GM18907 (cell line): ENCODE data around the gene CIDEC.
"Not testable (repeated sequence)": the region's sequence is repeated elsewhere in the genome, so short reads cannot be mapped to it uniquely, and the experiment has no call there.

Experiments
- ATAC-seq: cut with Tn5 transposase; IDR thresholded peaks from one replicate; pipeline ENCODE4 v1.9.1; 2021; ENCODE audit warnings: mild to moderate bottlenecking, moderate library complexity; ENCODE audit not compliant: unreplicated experiment

The CIDEC gene

DNA sequence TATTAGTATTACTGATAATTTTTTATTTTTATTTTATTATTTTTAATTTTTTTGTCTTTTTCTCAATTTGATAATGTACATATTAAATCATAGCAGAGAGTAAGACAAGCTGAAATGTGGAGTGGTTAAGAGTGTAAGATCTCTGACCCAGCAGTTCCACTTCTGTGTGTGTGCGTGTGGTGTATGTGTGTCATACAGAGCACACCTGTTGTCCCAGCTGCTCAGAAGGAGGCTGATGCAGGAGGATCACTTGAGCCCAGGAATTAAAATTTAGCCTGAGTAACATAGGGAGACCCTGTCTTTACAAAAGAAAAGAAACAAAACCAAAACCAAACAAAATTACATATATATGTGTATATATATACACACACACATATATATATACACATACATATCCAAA, 1.4 kb upstream of the CIDEC start:
- ATAC-seq: no peak

DNA sequence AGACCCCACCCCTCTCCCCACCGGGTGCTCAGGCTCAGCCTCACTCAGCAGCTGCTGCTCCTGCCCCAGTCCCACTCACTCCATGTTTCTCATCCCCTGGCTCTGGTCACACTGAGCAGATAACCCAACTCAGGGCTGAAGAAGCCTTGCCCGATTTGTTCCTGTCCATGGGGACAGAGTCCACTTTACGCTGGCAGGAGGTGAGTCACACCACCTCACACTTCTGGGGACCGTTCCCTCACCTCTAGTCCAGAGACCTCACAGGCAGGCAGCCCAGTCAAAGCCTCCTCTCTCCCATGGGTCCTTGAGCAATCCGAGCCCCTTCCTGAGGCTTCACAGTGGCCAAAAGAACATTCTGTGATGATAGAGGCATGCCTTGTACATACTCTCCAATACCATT, 1.4 kb downstream of the CIDEC start:
- no peak for ATAC-seq

DNA sequence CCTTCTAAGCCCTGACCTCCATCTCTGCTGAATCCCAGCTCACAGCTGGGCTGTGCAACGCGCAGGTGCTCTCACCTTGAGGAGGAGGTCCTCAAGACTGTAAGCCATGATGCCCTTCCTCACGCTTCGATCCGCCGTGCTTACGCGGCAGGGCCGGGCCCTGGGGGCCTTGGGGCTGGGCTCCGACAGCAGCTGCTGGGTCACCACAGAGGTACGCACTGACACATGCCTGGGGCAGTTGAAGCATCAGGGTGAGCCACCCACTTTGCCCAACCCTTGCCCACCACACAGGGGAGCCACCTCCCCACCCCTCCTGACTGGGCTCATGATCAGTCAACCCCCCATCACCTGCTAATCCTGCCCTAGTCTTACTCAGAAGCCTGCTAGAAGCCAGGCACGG, 3.1 kb downstream of the CIDEC start:
- no peak for ATAC-seq

DNA sequence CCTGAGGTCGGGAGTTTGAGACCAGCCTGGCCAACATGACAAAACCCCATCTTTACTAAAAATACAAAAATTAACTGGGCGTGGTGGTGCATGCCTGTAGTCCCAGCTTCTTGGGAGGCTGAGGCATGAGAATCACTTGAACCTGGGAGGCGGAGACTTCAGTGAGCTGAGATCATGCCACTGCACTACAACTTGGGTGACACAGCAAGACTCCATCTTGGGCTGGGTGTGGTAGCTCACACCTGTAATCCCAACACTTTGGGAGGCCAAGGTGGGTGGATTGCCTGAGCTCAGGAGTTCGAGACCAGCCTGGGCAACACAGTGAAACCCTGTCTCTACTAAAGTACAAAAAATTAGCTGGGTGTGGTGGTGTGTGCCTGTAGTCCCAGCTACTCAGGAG, 3.8 kb downstream of the CIDEC start:
- ATAC-seq: not testable (repeated sequence)

DNA sequence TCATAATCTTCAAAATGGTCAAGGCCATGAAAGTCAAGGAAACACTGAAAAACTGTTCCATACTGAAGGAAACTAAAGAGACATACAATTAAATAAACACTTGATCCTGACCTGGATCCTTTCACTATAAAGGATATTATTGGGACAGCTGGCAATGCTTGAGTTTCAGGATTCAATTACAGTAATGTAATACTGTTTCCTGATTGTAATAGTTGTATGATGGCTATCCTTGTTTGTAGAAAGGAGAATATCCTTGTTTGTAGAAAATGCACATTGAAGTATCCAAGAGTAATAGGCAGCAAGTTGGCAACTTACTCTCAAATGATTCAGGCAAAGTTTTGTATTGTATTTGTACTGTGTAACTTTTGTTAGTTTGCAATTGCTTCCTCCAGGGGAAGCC, 4.6 kb downstream of the CIDEC start:
- no peak for ATAC-seq

DNA sequence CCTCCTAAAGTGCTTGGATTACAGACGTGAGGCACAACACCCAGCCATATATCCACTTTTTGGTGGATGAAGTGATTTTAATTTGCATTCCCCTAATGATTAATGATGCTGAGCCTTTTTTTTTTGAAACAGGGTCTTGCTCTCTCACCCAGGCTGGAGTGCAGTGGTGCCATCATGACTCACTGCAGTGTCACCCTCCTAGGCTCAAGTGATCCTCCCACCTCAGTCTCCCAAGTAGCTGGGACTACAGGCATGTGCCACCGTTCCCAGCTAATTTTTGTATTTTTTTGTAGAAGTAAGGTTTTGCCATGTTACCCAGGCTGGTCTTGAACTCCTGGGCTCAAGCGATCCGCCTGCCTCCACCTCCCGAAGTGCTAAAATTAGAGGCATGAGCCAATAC, 8.0 kb downstream of the CIDEC start:
- not testable (repeated sequence) for ATAC-seq

DNA sequence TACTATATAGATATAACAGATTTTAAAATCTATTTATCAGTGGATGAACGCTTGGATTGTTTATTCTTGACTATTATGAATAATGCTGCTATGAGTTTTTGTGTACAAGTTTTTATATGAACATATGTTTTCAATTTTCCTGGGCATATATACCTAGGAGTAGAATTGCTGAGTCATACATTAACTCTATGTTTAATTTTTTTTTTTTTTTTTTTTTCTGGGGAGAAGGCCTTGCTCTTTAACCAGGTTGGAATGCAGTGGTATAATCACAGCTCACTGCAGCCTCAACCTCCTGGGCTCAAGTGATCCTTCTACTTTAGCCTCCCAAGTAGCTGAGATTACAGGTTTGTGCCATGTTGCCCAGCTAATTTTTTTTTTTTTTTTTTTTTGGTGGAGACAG, 9.1 kb downstream of the CIDEC start:
- no peak for ATAC-seq

DNA sequence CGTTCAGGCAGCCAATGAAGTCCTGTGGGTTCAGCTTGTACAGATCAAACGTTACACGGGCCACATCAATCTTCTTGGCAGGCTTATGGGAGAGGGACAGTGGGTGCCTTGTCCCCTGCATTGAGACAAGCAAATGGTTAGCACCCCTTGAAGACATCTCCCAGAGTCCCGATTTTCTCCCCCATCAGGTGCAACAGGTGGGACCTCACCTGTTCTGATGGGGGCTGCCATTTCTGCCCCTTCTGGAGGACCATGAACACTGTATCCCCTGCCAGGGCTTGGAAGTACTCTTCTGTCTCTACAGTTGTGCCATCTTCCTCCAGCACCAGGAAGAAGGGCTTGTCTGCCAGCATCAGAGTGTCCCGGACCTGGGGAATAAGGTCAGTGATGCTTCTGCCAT, 10.1 kb downstream of the CIDEC start:
- no peak for ATAC-seq

DNA sequence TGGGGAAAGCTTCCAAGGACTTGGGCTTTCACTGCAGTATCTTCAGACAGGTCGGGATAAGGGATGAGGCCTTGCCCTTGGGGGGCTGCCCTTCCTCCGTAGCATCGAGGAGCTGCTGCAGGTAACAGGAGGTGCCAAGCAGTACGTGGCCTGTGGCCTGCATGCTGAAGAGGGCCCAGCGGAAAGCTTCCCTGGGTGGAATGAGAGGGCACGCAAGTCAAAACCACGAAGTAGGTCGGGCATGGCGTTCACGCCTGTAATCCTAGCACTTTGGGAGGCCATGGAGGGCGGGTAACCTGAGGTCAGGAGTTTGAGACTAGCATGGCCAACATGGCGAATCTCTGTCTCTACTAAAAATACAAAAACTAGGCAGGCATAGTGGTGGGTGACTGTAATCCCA, 12.9 kb downstream of the CIDEC start:
- ATAC-seq: no peak

DNA sequence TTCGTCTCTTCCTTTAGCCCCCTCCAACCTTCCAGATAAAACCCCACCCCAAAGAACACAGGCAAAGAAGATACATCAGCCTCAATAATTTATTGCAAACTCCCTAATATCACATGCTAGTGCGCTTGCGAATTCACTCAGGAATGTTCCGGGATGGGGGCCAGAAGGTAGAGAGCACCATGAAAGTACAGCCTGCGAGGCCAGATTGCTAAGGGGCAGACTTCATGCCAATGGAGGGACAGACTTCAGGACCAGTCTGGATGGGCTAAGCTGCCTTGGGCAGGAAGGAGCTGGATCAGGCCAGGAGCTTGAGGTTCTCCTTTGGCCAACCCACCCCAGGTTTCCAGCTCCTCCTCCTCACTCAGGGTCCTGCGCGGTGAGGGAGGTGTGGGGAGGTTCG, 13.4 kb downstream of the CIDEC start:
- ATAC-seq: no peak

DNA sequence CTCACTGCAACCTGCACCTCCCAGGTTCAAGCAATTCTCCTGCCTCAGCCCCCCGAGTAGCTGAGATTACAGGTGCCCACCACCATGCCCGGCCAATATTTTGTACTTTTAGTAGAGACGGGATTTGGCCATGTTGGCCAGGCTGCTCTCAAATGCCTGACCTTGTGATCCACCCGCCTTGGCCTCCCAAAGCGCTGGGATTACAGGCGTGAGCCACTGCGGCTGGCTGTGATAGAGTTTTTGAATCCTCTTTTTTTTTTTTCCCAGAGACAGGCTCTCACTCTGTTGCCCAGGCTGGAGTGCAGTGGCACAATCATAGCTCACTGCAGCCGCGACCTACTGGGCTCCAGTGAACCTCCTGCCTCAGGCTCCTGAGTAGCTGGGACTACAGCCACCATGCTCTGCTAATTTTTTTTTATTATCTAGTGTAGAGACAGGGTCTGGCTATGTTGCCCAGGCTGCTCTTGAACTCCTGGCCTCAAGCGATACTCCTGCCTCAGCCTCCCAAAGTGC, 14.9 kb downstream of the CIDEC start:
- ATAC-seq: not testable (repeated sequence)

DNA sequence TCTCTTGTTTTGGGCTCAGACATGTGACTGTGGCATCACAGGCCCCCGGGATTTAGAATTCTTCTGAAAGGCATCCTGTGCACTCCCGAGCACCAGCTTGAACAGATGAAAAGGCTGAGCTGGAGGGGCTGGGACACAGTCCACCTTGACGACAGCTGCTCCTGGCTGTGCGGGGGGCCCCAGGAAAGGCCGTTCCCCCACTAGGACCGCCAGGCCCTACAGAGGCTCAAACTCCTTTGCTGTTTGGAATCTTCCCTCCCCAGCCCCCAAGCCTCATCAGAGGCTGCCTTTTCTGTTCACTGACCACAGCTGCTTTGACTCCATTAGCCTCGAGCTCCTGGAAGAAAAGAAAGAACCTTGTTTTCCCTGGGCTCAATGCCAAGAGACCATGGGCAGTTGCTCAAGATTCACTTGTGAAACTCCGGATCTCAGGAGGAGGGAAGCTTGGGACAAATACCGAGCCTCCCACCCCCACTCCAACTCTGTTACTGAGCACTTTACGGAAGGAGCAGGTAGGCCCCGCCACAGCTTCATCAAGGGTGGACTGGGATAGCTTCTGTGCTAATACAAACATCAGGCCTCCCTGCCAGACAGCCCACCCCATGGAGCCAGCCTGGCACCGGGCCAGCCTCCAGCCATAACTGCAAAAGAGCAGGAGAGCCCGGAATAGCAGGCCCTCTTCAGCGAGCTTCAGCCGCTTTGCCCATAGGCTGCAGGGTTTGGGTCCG, 15.7 kb downstream of the CIDEC start:
- ATAC-seq: no peak

DNA sequence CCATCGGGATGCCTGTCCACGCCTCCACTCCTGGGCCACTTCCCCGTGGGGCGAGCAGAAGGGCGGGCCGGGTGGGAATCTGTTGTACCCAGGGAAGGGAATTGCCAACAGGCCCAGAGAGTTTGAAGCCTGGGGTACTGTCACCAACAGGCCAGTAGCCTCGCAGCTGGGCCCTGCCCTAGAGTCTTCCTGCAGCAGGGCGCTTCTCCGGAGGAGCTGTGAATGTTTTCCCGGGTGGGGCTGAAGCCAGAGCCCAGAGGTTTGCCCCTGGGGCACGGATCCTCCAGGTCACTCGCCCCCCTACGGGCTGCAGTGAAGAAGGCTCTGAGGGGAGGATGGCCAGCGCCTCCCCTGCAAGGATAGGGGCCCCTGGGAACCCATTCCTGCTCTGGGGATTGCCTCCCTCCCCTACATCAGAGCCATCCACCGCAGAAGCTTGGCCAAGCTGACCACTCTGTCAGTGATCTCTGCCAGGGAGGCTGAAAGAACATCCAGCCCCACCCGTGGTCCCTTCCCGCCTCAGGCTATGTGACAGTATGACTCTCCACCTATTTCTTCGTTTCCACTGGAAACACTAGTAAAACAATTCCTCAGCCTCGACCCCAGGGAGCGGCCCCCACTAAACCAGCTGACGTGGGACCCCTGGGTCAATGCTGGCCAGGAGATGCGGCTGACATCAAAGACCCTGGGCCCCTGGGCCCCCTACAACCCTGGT, 16.8 kb downstream of the CIDEC start:
- ATAC-seq: no peak

DNA sequence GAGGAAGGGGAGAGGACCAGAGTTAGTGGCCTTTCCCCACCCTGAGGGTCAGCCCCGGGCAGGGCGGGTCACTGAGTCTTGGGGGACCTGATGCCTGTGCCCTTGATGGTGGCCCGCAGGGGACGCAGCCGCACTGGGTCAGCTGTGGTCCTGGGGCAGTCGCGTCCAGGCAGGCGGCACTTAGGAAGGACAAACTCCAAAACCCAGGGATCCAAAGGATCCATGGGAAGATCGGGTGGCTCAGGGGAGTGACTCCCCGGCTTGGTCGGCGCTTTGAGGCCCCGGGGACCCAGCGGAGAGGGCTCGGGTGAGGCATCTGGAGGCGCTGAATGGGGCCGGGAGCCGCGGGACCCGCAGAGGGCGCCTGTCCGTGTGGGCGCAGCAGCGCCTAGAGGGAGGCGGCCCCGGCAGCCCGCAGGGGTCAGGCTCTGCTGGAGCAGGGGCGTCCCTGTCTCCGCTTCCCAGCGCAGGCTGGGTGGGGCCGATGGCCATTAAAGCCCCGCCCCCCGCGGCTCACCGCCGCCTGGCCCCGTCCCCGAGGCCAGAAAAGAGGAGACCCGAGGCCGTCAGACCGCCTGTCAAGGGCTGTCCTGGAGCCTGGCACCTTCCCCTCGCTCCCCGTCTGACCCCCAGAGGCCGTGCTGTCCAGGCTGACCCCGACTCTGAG, 17.5 kb downstream of the CIDEC start:
- peak; percentile 42 for ATAC-seq

DNA sequence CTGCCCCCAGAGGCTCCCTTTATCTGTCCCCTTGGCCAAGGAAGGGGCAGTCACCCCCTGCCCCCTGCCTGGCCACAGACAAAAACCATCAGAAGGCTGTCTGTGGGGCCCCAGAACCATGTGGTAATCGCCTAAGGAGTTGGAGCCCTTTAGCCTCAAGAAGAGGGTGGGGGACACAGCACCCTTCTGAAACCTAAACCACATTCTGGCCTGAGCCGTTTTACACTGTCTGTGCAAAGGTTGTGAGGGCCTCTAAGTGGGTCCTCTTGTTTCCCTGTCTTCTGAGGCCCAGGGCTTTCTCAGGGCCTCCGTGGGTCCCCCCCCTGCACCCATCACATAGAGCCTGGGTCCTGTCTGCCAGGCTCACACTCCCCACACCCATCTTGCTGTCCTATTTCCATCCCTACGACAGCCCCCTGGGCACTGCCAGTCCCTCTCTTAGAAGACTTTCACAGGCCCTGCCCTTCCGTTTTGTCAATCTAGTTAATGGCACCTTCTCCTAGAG, 18.4 kb downstream of the CIDEC start:
- no peak for ATAC-seq

DNA sequence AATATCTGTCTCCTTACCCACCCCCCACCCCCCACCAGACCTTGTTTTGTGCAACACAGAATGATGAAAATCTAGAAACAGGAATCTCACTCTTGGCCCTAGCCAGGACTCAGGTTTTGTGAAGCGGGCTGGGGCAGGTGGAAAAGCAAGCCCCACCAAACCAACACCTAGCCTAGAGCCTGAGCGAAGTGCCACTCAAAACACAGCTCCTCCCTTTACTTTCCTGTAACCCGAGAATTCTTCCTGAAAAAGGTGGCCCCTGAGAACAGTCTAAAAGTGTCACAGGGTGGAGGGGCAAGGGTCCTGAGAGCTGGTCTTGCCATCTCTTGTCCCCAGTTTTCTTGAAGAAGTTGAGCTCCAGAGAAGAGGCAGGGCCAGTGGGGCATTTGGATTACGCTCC, 18.9 kb downstream of the CIDEC start:
- ATAC-seq: no peak

DNA sequence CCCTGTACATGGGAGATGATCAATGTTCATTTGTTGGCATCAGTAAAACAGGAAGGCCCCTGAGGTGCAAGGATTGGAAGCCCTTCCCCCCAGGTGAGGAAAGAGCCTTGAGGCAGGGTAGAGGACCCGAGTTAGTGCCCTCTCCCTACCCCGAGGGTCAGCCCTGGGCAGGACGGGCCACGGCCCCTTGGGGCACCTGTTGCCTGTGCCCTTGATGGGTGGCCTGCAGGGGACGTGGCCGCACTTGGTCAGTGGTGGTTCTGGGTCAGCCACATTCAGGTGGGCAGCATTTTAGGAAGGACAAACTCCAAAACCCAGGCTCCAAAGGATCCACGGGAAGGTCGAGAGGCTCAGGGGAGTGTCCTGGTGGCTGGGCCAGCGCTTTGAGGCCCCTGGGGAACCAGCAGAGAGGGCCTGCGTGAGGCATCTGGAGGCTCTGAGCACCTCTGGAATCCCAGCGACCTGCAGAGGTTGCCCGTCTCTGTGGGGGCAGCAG, 20.5 kb downstream of the CIDEC start:
- no peak for ATAC-seq

DNA sequence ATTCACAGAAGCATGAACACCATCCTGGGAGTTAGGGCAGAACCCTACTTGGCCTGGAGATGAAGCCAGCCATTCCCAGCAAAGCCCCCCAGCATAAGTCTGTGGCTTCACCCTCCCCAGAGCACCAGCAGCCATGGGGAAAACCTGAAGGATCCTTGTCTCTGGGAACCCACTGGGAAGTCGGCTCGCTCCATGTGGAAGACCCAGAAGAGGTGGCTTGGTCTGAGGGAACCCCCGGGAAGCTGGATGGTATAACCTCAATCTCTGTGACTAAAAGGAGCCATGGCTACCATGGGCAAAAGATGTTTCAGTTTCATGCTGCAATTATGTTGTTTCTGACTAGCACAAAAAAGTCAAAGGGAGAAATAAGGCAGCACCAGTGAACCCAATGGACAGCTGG, 24.5 kb downstream of the CIDEC start:
- no peak for ATAC-seq

DNA sequence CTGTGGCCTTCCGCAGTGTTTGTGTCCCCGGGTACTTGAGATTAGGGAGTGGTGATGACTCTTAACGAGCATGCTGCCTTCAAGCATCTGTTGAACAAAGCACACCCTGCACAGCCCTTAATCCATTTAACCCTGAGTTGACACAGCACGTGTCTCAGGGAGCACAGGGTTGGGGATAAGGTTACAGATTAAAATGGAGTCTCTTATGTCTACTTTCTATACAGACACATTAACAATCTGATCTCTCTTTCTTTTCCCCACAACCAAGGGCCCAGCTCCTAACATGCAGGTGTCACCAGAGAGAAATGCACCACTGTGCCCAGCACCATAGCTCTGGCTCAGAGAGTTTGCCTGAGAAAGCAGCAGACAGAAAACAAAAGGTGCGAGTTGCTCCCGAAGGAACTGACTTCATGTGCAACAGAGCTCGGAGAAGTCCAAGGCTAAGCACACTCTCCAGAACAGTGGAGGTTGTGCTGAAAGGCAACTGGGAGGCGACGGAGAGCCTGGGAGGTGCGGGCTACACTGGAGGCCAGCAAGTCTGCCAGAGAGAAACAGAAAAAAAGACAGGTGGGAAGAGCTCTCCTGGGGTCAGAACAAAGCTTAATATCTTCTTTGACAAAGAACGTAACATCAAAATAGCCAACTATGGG, 25.6 kb downstream of the CIDEC start:
- not testable (repeated sequence) for ATAC-seq

DNA sequence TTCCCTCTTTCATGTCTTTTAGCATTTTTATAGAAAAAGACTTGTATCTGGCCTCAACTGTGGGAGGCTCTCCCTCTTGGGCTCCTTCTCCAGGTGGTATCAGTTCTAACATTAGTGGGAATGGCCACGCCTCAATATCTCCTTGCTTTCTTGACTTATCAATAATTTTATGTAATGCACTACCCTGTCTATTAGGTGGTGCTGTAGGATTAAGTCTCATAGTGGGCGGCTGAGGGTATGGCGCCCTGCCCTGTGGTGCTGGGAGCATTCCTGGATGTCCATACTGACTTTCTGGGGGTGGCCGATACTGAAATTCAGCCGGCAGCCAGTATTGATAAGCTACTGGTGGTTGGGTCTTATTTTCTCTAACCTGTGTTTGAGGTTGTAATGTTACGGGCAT, 27.5 kb downstream of the CIDEC start:
- ATAC-seq: no peak

DNA sequence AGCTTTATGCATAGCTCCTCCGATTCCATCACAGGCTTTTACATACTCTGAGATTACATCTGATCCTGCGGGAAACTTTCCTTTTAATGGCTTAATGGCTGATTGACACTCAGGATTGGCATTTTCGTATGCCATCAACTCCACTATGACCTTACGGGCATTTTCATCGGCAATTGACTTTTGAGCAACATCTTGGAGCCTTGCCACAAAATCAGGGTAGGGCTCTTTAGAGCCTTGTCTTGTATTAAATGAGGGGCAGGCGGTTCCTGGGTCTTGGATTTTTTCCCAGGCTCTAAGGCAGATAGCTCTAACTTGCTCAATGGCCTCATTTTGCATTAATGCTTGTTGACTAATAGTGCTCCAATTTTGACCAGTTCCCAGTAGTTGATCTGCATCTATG, 28.1 kb downstream of the CIDEC start:
- not testable (repeated sequence) for ATAC-seq
